ENCODE results near the gene DQX1. TPM values are rescaled to one million over a fixed set of nuclear protein-coding genes. Genes with fewer than 3 reads are reported as not detected.

The DQX1 gene
- total RNA-seq, 1 experiment from 2014 or later: not detected

- in situ Hi-C loops (cut with HindIII; ENCODE audit: low pct_unique_long_range_greater_than_20kb, low sequenced_read_pairs): no loop called here
- no peak for DNase-seq (ENCODE audit: low read depth)
These were observed 9.4 kb downstream of the DQX1 start for GRCh38 chr2:74516650-74517049.

DNA sequence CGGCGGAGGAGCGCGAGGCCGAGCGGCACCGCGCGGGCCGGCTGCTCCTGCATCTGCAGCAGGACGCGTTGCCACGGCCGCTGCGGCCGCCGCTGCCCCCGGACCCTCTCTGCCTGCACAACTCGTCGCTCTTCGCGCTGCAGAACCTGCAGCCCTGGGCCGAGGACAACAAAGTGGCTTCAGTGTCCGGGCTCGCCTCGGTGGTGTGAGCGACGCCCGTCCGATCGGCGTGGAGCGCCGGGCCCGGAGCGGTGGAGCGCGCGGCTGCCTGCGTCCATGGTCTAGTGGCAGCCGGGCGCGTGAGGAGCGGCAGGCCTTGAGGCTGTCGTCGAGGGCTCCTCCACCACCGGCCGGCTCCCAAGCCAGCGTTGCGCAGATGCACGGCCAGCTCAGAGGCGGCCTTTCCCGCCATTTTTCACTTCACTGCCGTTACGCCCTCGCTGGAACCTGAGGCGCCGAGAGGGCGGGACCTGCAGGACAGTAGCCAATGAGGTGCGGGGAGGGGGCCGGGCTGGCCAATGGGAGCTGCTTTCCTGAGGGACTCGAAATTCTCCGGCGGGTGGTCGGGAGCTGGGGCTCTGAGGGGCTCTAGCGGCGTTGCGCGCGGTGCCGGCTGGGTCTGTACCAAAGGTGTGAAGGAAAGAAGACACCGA is 9.9 kb downstream of the DQX1 start:
- no peak for DNase-seq (ENCODE audit: low read depth)
- in situ Hi-C loops (cut with HindIII; ENCODE audit: low pct_unique_long_range_greater_than_20kb, low sequenced_read_pairs): no loop called here

DNA sequence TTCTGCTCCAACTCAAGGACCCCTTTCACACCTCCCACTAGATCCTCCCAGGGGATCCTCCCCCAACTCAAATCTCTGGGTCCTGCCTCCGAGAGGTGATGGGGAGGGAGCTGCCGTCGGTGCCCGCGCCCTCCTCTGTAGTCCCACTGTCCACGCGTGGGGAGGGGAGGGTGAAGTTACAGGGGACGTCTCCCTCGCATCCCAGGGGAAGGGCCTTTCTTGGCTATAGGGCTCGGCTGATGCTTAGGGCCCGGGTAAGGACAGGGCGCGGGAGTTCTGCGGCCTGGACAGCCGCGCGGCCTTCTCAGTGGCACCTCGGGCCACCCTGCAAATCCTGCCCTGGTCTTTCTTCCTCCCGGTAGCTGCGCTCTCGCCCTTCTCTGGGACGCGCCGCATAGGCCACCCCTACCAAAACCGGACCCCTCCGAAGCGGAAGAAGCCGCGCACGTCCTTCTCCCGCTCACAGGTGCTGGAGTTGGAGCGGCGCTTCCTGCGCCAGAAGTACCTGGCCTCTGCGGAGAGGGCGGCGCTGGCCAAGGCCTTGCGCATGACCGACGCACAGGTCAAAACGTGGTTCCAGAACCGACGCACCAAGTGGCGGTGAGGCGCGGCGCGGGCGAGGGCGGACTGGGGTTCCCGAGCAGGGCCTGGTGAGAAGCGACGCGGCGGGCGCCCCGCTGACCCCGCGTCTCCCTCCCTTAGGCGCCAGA is 10.6 kb downstream of the DQX1 start:
- in situ Hi-C loops (cut with HindIII; ENCODE audit: low pct_unique_long_range_greater_than_20kb, low sequenced_read_pairs): no loop called here

GRCh38 chr2:74514368-74515270 is 11.4 kb downstream of the DQX1 start, which contains the start of gene TLX2:
TLX2 (plus strand) TSS chr2:74514450; CDS start chr2:74514807, 357 bp downstream.
- in situ Hi-C loops (cut with HindIII; ENCODE audit: low pct_unique_long_range_greater_than_20kb, low sequenced_read_pairs): no loop called here
- DNase-seq (ENCODE audit: low read depth): no peak

More for the DNA sequence above, 10.6 kb downstream of the DQX1 start:
- no peak for DNase-seq (ENCODE audit: low read depth)

DNA sequence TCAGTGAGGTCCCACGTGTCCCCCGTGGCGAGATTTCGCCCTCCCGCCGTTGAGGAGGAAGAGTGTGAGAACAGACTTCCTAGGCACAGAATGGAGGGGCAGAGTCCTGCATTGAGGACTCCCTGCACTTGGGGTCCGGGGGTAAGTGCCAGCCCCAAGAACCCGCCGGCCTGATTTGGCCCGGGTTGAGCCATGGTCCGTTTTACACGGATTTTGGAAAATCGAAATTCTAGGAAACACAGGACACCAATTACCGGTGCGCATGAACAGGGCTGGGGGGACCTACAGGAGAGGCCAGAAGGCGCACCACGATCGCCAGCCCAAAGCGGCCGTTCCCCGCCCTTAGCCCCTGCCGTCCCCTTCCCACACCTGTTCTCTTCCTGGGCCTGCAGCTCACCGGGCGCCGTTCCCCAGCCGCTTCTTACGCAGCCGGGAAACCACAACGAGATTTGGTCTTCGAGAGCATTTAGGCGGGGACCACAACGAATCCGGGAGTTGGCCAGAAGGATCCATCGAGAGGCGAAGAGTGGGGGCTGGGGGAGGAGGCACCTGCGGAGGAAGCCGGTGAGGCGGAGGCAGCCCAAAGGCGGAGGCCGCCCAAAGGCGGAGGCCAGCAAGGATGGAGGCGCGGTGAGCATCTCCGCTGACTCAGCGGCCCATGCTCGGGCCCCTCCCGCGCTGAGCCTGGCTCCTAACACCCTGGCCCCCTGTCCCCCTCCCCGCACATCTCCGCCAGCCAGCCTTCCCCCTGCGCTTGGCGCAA is 12.2 kb downstream of the DQX1 start:
- in situ Hi-C loops (cut with HindIII; ENCODE audit: low pct_unique_long_range_greater_than_20kb, low sequenced_read_pairs): no loop called here
- DNase-seq (ENCODE audit: low read depth): no peak

- no peak for DNase-seq (ENCODE audit: low read depth)
- in situ Hi-C loops (cut with HindIII; ENCODE audit: low pct_unique_long_range_greater_than_20kb, low sequenced_read_pairs): no loop called here
These were observed 13.1 kb downstream of the DQX1 start for GRCh38 chr2:74512744-74513604.

DNA sequence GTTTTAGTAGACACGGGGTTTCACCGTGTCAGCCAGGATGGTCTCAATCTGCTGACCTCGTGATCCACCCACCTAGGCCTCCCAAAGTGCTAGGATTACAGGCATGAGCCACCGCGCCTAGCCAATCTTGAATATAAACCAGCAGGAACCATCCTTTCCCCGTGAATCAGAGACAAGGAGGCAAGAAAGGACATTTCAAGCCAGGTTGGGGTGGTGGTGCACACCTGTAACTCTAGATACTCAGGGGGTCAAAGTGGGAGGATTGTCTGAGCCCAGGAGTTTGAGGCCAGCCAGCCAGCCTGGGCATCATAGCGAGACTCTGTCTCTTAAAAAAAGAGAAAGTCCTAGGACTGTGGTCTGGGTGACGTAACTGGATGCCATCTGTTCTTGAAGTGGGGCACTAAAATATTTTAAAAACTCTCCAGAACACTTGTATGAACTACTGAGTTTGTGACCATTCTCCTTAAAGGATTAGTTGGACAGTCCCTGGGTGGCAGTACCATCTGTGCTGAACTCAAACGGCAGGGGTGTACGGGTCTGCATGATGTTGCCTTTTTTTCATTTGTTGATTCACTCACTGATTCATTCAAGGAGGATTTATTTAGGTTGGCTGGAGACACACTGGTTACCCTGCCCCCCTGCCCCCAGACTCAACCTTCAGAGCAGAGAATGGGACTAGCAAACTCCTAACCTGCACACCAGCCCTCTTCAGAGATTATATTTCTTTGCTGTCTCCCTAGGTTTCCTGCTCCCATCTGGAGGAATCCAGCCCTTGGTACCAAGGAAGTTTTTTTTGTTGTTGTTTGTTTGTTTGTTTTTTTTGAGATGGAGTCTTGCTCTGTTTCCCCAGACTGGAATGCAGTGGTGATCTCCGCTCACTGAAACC is 14.7 kb downstream of the DQX1 start:
- in situ Hi-C loops (cut with HindIII; ENCODE audit: low pct_unique_long_range_greater_than_20kb, low sequenced_read_pairs): no loop called here
- DNase-seq (ENCODE audit: low read depth): no peak

DNA sequence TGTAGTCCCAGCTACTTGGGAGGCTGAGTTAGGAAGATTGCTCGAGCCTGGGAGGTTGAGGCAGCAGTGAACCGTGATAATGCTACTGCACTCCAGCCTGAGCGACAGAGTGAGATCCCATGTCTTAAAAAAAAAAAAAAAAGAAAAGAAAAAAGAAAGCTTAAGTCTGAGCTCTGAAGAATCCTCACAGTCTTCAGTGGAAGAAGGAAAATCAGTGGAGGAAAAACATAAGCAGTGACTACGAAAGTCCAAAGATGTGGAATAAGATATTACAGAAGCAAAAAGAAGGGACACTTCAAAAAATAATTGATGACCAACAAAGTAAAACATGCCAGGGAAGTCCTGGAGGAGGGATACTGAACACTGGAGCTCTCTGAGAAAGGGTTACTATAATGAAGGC is 15.8 kb downstream of the DQX1 start:
- DNase-seq (ENCODE audit: low read depth): no peak
- in situ Hi-C loops (cut with HindIII; ENCODE audit: low pct_unique_long_range_greater_than_20kb, low sequenced_read_pairs): no loop called here

DNA sequence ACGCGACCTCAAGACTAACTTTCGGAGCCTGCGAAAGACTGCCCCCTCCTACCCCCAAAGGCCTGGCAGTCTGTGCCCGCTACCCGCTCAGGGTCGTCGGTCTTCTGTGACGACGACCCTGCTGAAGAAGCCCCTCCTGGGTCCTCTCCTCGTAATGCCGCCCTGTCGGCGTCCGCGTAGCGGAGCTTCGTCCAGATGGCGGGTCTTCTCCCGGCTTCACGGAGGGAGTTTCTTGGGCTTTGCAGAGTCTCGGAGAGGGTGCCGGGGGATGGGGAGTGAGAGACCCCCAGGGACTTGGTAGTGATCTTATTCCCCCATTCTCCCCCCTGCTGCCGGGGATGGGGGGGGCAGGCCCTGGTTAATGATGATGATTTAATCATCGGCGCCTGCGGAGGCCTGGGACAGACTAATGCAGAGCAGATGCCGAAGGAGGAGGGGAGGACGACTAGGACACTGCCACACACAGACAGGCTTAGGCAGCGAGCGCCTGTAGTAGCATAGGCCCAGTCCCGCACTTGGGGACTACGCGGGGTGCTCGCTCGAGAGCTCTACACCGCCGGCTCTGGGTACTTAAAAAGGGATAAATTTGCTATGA is 18.0 kb downstream of the DQX1 start:
- peak; percentile 54 for DNase-seq (ENCODE audit: low read depth)
- in situ Hi-C loops (cut with HindIII; ENCODE audit: low pct_unique_long_range_greater_than_20kb, low sequenced_read_pairs): no loop called here

DNA sequence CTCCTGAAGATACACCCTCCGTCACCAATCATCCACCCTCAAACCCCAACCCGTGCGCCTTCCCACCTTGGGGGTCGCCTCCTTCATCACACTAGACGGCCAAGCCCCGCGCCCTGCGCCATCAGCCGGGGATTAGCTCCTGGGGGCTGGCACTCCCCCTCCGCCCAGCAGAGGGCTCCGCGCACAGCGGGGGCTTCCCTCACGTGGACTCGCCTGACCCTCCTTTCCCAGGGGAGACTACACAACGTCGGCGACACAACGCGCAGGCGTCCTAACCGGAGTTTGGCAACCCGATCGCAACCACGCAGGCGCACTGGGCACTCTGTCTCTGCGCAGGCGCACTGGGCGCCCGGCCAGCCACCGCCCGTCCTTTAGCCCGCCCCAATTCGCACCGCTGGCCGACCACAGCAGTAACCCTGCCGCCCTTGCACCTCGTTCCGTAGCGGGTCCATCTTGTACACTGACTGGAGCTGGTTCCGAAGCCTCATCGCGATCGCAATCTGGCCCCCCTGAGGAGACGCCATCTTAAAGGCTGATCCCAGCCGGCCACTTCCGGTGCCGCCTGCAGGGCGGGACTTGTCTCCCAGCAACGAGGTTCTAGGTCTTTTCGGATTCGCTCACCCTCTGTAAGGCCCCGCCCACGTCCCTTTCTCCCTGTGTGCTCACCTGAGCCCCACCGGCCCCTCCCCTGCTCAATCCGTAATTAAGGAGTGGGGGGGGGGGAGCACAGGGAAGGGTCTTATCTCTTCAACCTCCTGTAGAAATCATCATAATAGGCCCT is 18.7 kb downstream of the DQX1 start, which contains the start of gene PCGF1:
Gene PCGF1, minus strand, starts transcription at position 551 of the 781 bp plus-strand sequence. Its CDS starts 27 bp downstream, at position 524.
- DNase-seq (ENCODE audit: low read depth): peak; percentile 96

DNA sequence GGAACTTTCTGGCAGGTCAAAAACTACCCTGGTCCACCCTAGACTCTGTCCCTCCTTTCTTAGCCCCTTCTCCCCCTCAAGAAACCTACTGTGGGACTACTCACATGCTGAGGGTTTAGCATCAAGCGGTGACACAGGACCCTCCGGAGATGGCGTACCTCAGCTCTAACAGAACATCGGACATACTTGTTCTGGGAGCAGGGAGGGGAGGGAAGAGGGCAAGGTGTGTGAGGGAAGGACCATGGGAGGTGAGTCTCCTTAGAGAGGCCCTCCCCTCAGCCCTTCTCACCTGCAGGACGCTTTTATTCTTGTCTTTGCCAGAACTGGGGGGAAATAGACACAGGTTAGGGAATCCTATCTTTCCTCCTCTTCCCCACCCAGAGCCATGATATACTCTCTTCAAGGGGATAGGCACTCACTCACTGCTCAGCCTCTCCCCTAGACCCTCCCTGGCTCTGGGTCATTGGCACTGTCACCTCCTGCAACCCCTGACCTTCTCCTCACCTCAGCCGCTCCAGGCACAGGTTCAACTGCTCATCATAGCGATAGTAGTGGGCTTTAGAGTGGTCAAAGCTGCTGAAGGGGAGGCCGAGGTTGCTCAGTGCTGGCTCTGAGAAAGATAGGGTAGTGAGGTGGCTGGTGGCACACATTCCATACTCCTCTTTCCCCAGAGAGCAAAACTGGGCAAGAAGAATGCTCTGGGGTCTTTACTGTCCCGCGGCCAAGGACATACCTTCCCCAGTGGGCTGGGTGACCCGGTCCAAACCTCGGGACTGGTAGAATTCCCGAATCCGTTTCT is 20.4 kb downstream of the DQX1 start:
- no peak for DNase-seq (ENCODE audit: low read depth)
- in situ Hi-C loops (cut with HindIII; ENCODE audit: low pct_unique_long_range_greater_than_20kb, low sequenced_read_pairs): no loop called here

More for the DNA sequence above, 18.7 kb downstream of the DQX1 start, which contains the start of gene PCGF1:
- in situ Hi-C loops (cut with HindIII; ENCODE audit: low pct_unique_long_range_greater_than_20kb, low sequenced_read_pairs): no loop called here

GRCh38 chr2:74504591-74504990 is 21.4 kb downstream of the DQX1 start:
- in situ Hi-C loops (cut with HindIII; ENCODE audit: low pct_unique_long_range_greater_than_20kb, low sequenced_read_pairs): no loop called here

GRCh38 chr2:74503506-74504475 is 22.2 kb downstream of the DQX1 start:
- DNase-seq (ENCODE audit: low read depth): no peak
- in situ Hi-C loops (cut with HindIII; ENCODE audit: low pct_unique_long_range_greater_than_20kb, low sequenced_read_pairs): no loop called here

More at GRCh38 chr2:74504591-74504990, 21.4 kb downstream of the DQX1 start:
- no peak for DNase-seq (ENCODE audit: low read depth)

All from Caki2 (cell line).